ENCODE measurements around the gene TUBB3. TPM values are rescaled to one million over a fixed set of nuclear protein-coding genes. Genes with fewer than 3 reads are reported as not detected.
"Not testable (repeated sequence)": the region's sequence is repeated elsewhere in the genome, so short reads cannot be mapped to it uniquely, and the experiment has no call there.

The TUBB3 gene
- total RNA-seq, 1 donor from 2014 or later: 91.4 TPM

DNA sequence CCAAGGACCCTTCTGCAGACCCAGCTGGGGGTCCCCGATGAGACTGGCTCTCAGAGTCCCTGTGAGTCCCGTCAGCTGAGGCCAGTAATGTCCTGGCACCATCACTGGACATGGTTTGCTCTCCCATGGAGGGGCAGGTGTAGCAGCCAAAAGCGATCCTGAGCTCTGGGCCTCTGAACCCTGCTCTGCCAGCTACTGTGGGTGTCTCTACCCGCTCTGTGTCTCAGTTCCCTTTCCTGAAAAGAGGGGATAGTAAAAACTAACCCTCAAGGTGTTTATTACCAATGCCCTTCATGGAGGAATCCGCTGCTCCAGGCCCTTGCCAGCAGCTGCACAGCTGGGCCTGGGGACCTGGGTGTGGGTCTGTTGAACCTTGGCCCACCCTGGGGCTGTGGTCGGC, 8.8 kb downstream of the TUBB3 start:
- Mint-ChIP-seq H3K4me1 (ENCODE audit: unreplicated experiment) (no peaks in the 10 kb centered on the region), H3K27ac (no peak overlapping the region), H3K9me3 (no peaks in the 10 kb centered on the region), H3K36me3 (no peaks in the 10 kb centered on the region), H3K27me3 (no peaks in the 10 kb centered on the region), H3K4me3 (no peak overlapping the region)
- no peak for DNase-seq (ENCODE audit: extremely low spot score, unreplicated experiment)
- no peak for TF ChIP-seq CTCF (conservative IDR thresholded peaks at IDR 0.05)

GRCh38 chr16:89934019-89934418, 10.9 kb downstream of the TUBB3 start:
- H3K36me3 Mint-ChIP-seq; H3K27me3 Mint-ChIP-seq; H3K4me3 Mint-ChIP-seq; H3K27ac Mint-ChIP-seq; H3K9me3 Mint-ChIP-seq; DNase-seq (ENCODE audit: extremely low spot score, unreplicated experiment); H3K4me1 Mint-ChIP-seq (ENCODE audit: unreplicated experiment): not testable (repeated sequence)

- no peak for DNase-seq (ENCODE audit: extremely low spot score, unreplicated experiment)
- Mint-ChIP-seq H3K4me1 (ENCODE audit: unreplicated experiment) (no peaks in the 10 kb centered on the region), H3K4me3 (no peak overlapping the region), H3K27ac (no peak overlapping the region), H3K36me3 (no peaks in the 10 kb centered on the region), H3K27me3 (no peaks in the 10 kb centered on the region), H3K9me3 (no peaks in the 10 kb centered on the region)
- TF ChIP-seq CTCF (conservative IDR thresholded peaks at IDR 0.05): no peak
Measured at GRCh38 chr16:89934611-89935553, 11.7 kb downstream of the TUBB3 start.

GRCh38 chr16:89935620-89936019, 12.5 kb downstream of the TUBB3 start:
- H3K4me1 Mint-ChIP-seq (ENCODE audit: unreplicated experiment); H3K27me3 Mint-ChIP-seq; DNase-seq (ENCODE audit: extremely low spot score, unreplicated experiment); H3K27ac Mint-ChIP-seq; H3K4me3 Mint-ChIP-seq; H3K36me3 Mint-ChIP-seq; H3K9me3 Mint-ChIP-seq: not testable (repeated sequence)

GRCh38 chr16:89936034-89936433, 12.9 kb downstream of the TUBB3 start:
- no peak overlapping the region for H3K27ac Mint-ChIP-seq
- no peak overlapping the region for H3K4me3 Mint-ChIP-seq

DNA sequence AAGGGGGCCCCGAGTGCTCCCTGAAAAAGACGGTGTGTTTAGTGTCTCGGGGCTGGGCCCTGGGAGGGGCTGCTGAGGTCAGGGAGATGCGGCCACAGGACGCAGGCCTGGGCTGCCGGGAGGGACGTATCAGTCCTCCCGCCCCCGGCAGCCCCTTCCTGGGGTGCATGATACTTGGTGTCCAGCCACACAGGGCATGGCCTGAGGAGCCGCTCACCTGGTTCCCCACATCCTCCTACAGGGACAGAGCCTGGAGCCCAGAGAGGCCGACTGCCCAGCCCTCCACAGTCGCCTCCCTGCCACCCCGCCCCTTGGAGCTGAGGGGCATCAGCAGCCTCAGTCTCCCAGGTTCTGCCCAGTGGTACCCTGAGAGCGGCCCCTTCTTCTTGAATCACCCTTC, 13.4 kb downstream of the TUBB3 start:
- no peak for DNase-seq (ENCODE audit: extremely low spot score, unreplicated experiment)
- no peaks in the 10 kb centered on the region for H3K9me3 Mint-ChIP-seq
- TF ChIP-seq CTCF (conservative IDR thresholded peaks at IDR 0.05): no peak
- H3K27me3 Mint-ChIP-seq: no peaks in the 10 kb centered on the region
- H3K27ac Mint-ChIP-seq: no peak overlapping the region
- no peak overlapping the region for H3K4me3 Mint-ChIP-seq
- H3K36me3 Mint-ChIP-seq: no peaks in the 10 kb centered on the region
- H3K4me1 Mint-ChIP-seq (ENCODE audit: unreplicated experiment): no peaks in the 10 kb centered on the region

More at GRCh38 chr16:89936034-89936433, 12.9 kb downstream of the TUBB3 start:
- Mint-ChIP-seq H3K9me3 (no peaks in the 10 kb centered on the region), H3K4me1 (ENCODE audit: unreplicated experiment) (no peaks in the 10 kb centered on the region), H3K36me3 (no peaks in the 10 kb centered on the region), H3K27me3 (no peaks in the 10 kb centered on the region)
- TF ChIP-seq CTCF (conservative IDR thresholded peaks at IDR 0.05): no peak
- DNase-seq (ENCODE audit: extremely low spot score, unreplicated experiment): no peak
